Activated T-helper 1 cell treated with anti-CD3 and anti-CD28 coated beads, Interleukin-12 subunit alpha, Interleukin-12 subunit beta, Interleukin-2, Interleukin-4 antibody, amounts not matched to agents 30 ng/mL and 10 ng/mL and 1 ng/mL, durations not matched to agents 14 hours and 24 hours and 36 hours (primary cell): ENCODE measurements around the gene ZNF136. TPM values are rescaled to one million over a fixed set of nuclear protein-coding genes. Genes with fewer than 3 reads are reported as not detected.

Experiments
- total RNA-seq: library from RNA; stranded (reverse); gene quantifications from 2 replicates; pipeline ENCODE4 v1.2.3, GENCODE V29; 2022

The ZNF136 gene
- total RNA-seq, 1 donor from 2014 or later = 10.1 TPM

Other genes with a start within 250 kb of the ZNF136 start
- 11.9 and 12.2 TPM in 2 replicates for gene ZNF700, start 238.0 kb upstream of the ZNF136 start, total RNA-seq
- gene ZNF763, start 198.1 kb upstream of the ZNF136 start, total RNA-seq = 0.49 and 1.1 TPM in 2 replicates
- 0.39 TPM in 1 of 2 replicates, not detected in the other for gene ZNF433, start 127.4 kb upstream of the ZNF136 start, total RNA-seq
- gene ZNF878, start 110.1 kb upstream of the ZNF136 start, total RNA-seq = 0.13 and 0.39 TPM in 2 replicates
- gene ZNF844, start 98.4 kb upstream of the ZNF136 start, total RNA-seq = 0.73 and 0.86 TPM in 2 replicates
- gene ZNF20, start 22.7 kb upstream of the ZNF136 start, total RNA-seq = 2.8 and 3.5 TPM in 2 replicates
- gene ZNF625, start 6.4 kb upstream of the ZNF136 start, total RNA-seq = 2.5 and 2.9 TPM in 2 replicates
- gene ZNF44, start 131.8 kb downstream of the ZNF136 start, total RNA-seq = 7.4 and 10.3 TPM in 2 replicates
- 1.4 and 2.5 TPM in 2 replicates for gene ZNF563, start 170.5 kb downstream of the ZNF136 start, total RNA-seq
- 0.39 and 0.47 TPM in 2 replicates for gene ZNF442, start 202.6 kb downstream of the ZNF136 start, total RNA-seq
- 3.1 TPM in 2 replicates for gene ZNF799, start 238.2 kb downstream of the ZNF136 start, total RNA-seq